ENCODE results near the gene VIPR2.

DNA sequence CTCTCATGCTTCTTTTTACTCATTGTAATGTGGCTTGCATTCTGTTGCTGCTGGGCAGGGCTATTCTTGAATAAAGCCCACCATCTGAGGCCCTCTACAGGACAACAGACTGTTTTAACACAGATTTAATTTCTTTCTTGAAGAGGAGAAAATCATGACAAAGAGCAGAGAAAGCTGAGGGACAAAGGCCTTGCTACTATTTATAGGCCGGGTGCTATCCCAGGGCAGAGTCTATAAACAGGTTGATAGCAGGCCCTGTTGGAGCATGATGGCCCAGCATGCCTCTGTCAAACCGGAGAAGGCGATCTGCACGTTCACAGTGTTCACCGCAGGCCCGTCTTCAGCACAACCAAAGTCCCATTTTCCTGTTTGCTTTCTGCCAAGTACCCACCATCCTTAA lies 3.0 kb downstream of the VIPR2 start:
- TF ChIP-seq, protein P1, sequence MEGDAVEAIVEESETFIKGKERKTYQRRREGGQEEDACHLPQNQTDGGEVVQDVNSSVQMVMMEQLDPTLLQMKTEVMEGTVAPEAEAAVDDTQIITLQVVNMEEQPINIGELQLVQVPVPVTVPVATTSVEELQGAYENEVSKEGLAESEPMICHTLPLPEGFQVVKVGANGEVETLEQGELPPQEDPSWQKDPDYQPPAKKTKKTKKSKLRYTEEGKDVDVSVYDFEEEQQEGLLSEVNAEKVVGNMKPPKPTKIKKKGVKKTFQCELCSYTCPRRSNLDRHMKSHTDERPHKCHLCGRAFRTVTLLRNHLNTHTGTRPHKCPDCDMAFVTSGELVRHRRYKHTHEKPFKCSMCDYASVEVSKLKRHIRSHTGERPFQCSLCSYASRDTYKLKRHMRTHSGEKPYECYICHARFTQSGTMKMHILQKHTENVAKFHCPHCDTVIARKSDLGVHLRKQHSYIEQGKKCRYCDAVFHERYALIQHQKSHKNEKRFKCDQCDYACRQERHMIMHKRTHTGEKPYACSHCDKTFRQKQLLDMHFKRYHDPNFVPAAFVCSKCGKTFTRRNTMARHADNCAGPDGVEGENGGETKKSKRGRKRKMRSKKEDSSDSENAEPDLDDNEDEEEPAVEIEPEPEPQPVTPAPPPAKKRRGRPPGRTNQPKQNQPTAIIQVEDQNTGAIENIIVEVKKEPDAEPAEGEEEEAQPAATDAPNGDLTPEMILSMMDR (IDR thresholded peaks at IDR 0.05), result no peak
- TF ChIP-seq POLR2A (IDR thresholded peaks at IDR 0.05), result no peak
